C4-2B (cell line): ENCODE measurements around the gene ADM2.

Experiments used
- H3K27ac ChIP-seq: fragments of 450-650 bp; 2 replicates; pipeline ENCODE4 v1.5.1; 2017
- ZFX ChIP-seq: fragments of 450-650 bp; IDR thresholded peaks from 2 replicates; pipeline ENCODE4 v1.6.1; 2017
- TF ChIP-seq, protein P1 (sequence below): fragments of 450-650 bp; conservative IDR thresholded peaks from 2 replicates; pipeline ENCODE4 v1.5.1; 2017; ENCODE audit warnings: mild to moderate bottlenecking

ADM2 gene

DNA sequence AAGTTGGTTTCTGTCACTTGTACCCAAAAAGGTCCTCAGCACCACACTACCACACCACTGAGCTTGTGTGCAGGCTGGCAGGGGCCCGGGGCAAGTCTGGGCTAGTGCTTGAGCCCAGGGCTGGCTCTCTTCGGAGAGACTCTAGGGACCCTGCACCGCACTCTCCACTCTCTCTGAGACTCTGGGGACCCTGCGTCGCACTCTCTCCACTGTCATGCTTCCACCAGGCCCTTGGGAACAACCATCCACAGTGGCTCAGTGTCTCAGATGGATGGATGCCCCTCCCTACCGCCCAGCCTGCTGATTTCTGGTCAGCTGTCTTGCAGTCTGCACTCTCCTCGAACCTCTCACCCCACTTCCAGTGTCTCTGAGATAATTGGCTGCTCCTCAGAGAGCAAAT lies 4.5 kb upstream of the ADM2 start:
- no peak overlapping the region for H3K27ac ChIP-seq
- TF ChIP-seq, protein P1, sequence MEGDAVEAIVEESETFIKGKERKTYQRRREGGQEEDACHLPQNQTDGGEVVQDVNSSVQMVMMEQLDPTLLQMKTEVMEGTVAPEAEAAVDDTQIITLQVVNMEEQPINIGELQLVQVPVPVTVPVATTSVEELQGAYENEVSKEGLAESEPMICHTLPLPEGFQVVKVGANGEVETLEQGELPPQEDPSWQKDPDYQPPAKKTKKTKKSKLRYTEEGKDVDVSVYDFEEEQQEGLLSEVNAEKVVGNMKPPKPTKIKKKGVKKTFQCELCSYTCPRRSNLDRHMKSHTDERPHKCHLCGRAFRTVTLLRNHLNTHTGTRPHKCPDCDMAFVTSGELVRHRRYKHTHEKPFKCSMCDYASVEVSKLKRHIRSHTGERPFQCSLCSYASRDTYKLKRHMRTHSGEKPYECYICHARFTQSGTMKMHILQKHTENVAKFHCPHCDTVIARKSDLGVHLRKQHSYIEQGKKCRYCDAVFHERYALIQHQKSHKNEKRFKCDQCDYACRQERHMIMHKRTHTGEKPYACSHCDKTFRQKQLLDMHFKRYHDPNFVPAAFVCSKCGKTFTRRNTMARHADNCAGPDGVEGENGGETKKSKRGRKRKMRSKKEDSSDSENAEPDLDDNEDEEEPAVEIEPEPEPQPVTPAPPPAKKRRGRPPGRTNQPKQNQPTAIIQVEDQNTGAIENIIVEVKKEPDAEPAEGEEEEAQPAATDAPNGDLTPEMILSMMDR, result no peak

DNA sequence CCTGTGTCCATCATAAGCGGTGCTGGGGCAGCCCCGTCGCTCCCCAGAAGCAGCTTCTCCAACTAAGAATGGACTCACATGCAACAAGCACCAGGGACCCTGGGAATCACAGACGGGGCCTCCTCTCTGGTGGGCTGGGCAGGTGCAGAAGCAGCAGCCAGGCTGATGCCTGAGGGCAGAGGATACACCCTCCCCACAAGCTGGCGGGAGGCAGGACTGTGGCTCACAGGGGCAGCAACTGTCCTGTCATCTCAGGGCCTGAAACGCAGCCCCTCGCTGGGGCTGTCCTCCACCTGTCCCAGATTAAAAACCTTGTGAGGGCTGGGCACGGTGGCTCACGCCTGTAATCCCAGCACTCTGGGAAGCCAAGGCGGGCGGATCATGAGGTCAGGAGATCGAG lies 3.4 kb upstream of the ADM2 start:
- TF ChIP-seq, protein P1, result no peak
- no peak for TF ChIP-seq ZFX
- no peak overlapping the region for H3K27ac ChIP-seq

DNA sequence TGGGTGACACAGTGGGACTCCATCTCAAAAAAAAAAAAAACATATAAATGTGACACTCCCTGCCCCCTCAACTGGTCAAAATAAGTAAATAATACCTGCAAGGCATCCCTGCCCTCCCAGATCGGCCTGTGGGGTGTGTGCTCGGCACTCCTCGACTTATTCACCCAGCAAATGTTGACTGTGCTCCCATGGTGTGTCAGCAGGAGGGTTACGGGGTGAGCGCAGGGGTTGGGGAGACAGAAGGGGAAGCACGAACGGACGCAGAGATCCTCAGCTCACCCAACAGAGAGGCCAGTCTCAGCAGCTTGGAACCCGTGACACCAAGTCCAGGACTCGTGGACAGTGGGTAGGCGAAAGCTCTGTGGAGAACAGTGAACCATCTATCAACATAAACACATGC lies 1.6 kb upstream of the ADM2 start:
- no peak overlapping the region for H3K27ac ChIP-seq
- TF ChIP-seq, protein P1, result no peak
- TF ChIP-seq ZFX, result no peak

DNA sequence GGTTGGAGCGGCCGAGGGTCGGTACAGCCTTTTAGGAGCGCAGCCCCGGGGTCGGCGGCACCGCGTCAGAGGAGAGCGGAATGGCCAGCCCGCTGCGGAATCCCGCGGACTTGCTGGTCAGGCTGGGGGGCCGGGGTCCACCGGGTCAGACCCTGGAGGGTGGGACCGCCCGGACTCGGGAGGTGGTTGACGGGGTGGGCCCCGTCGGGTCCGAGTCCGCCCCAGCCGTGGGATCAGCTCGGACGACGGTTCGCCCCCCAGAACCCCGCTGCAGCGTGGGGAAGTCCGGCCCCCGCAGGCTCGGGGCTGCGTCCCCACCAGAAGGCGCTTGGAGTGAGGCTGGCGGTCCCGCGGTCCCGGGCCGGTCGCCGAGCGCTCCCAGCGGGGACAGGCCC lies 301 bp upstream of the ADM2 start:
- peak overlapping the region; percentile 85 for H3K27ac ChIP-seq

DNA sequence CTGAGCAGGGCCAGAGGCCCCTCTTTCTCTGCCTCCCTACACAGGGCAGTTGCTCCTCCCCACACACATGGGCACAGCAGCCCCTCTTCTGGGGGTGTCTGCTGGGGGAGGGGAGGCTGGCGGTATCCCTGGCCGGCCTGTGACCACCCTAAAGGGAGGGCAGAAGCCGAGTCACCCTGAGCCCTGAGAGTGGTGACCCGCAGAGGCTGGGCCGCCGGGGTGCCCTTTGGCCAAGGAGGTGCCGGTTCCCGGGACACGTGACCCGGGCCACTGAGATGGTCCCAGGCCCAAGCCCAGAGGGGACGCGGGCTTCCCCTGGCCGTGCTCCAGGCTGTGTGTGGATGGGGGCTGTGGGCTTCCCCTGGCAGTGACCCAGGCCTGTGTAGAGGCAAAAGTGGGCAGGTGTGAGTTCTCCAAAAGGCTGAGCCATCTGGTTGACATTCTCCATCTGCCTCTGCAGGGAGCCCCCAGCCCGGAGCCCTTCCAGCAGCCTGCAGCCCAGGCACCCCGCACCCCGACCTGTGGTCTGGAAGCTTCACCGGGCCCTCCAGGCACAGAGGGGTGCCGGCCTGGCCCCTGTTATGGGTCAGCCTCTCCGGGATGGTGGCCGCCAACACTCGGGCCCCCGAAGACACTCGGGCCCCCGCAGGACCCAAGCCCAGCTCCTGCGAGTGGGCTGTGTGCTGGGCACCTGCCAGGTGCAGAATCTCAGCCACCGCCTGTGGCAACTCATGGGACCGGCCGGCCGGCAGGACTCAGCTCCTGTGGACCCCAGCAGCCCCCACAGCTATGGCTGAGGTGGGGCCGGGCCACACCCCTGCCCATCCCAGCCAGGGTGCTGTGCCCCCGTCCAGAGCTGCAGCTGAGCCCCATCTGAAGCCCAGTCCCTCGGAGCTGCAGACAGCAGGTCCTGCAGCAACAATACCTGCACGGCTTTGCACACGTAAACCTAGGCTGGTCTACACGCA lies 1.0 kb downstream of the ADM2 start:
- peak overlapping the region; percentile 85 for H3K27ac ChIP-seq
- 0 out of 2 replicates have a peak, but pooled peaks have one; percentile 1 for TF ChIP-seq ZFX
- TF ChIP-seq, protein P1, result no peak

More for the DNA sequence above, 301 bp upstream of the ADM2 start:
- TF ChIP-seq, protein P1, result no peak
- TF ChIP-seq ZFX, result no peak

DNA sequence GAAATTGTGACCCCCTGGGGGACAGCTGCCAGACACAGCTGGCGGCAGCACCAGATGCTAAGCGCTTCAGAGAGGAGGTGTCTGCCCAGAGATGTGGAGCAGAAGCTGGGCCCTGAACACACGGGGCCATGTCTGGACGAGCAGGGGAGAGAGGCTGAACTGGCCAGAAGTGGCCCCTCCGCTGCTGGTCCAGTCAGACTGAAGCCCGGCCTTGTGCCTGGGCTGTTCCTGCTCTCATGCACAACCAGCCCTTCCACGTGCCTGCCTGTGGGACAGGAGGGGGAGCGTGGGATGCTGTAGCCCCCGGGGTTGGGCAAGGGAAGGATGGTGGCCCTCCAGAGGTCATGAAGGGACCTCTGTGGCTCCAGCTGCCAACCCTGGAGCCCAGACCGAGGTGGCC lies 1.8 kb downstream of the ADM2 start:
- H3K27ac ChIP-seq, result peak overlapping the region; percentile 85; the same call in 1 of the 2 replicates
- no peak for TF ChIP-seq ZFX
- TF ChIP-seq, protein P1, result no peak

DNA sequence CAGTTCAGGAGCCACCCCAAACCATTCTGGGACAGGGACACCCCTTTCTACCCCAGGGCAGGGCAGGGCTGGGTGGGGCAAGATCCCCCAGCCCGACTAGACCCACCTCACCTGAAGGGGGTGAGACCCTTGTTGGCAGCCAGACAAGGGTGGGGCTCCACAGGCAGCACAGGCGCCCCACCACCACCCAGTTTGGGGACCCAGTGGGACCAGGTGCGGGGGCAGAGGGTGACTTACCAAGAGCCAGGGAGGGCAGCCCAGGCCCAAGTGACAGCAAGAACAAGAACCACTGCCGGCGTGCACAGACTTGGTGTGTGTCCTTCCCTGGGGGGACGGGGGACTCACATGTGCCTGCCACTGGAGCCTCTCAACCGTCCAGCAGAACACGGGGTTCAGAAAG lies 2.2 kb downstream of the ADM2 start:
- TF ChIP-seq, protein P1, result no peak
- TF ChIP-seq ZFX, result no peak
- no peak overlapping the region for H3K27ac ChIP-seq
